Activated naive CD4-positive, alpha-beta T cell treated with anti-CD3 and anti-CD28 coated beads, Interleukin-2, amount 50 U/mL, for 24 hours (primary cell): Measurements from ENCODE around the gene NCKAP5.
"Not testable (repeated sequence)": the region's sequence is repeated elsewhere in the genome, so short reads cannot be mapped to it uniquely, and the experiment has no call there.

Source experiments
- H3K27ac Mint-ChIP-seq: one replicate; pipeline ENCODE4 v1.8.0; 2021; ENCODE audit warnings: mild to moderate bottlenecking, mixed read lengths
- H3K27me3 Mint-ChIP-seq: one replicate; pipeline ENCODE4 v1.8.0; 2021; ENCODE audit warnings: mixed read lengths
- H3K36me3 Mint-ChIP-seq: one replicate; pipeline ENCODE4 v1.8.0; 2021; ENCODE audit warnings: mixed read lengths
- H3K4me1 Mint-ChIP-seq: one replicate; pipeline ENCODE4 v1.8.0; 2021; ENCODE audit warnings: mixed read lengths
- H3K4me3 Mint-ChIP-seq: one replicate; pipeline ENCODE4 v1.8.0; 2021; ENCODE audit warnings: mild to moderate bottlenecking, mixed read lengths
- H3K9me3 Mint-ChIP-seq: one replicate; pipeline ENCODE4 v1.8.0; 2021; ENCODE audit warnings: mixed read lengths

NCKAP5 gene

GRCh38 chr2:133553838-133554408, 14.3 kb downstream of the NCKAP5 start:
- no peaks in the 10 kb centered on the region for H3K4me1 Mint-ChIP-seq
- H3K9me3 Mint-ChIP-seq, result peaks cover 18% of the 10 kb centered on the region
- no peak overlapping the region for H3K27ac Mint-ChIP-seq
- no peak overlapping the region for H3K4me3 Mint-ChIP-seq
- H3K27me3 Mint-ChIP-seq, result no peaks in the 10 kb centered on the region
- no peaks in the 10 kb centered on the region for H3K36me3 Mint-ChIP-seq

- H3K4me3 Mint-ChIP-seq, result no peak overlapping the region
- no peaks in the 10 kb centered on the region for H3K4me1 Mint-ChIP-seq
- H3K9me3 Mint-ChIP-seq, result peaks cover 18% of the 10 kb centered on the region
- H3K27ac Mint-ChIP-seq, result no peak overlapping the region
- H3K27me3 Mint-ChIP-seq, result no peaks in the 10 kb centered on the region
- no peaks in the 10 kb centered on the region for H3K36me3 Mint-ChIP-seq
Observed at GRCh38 chr2:133553251-133553650, 15.0 kb downstream of the NCKAP5 start.

GRCh38 chr2:133552821-133553220, 15.4 kb downstream of the NCKAP5 start:
- no peaks in the 10 kb centered on the region for H3K27me3 Mint-ChIP-seq
- no peak overlapping the region for H3K27ac Mint-ChIP-seq
- no peaks in the 10 kb centered on the region for H3K4me1 Mint-ChIP-seq
- no peak overlapping the region for H3K4me3 Mint-ChIP-seq
- no peaks in the 10 kb centered on the region for H3K36me3 Mint-ChIP-seq
- H3K9me3 Mint-ChIP-seq, result peaks cover 18% of the 10 kb centered on the region

GRCh38 chr2:133541797-133542196, 26.5 kb downstream of the NCKAP5 start:
- no peaks in the 10 kb centered on the region for H3K36me3 Mint-ChIP-seq
- H3K4me3 Mint-ChIP-seq, result no peak overlapping the region
- H3K9me3 Mint-ChIP-seq, result peaks cover 10% of the 10 kb centered on the region
- H3K4me1 Mint-ChIP-seq, result no peaks in the 10 kb centered on the region
- no peak overlapping the region for H3K27ac Mint-ChIP-seq
- peaks cover 6% of the 10 kb centered on the region for H3K27me3 Mint-ChIP-seq

- Mint-ChIP-seq H3K36me3 (no peaks in the 10 kb centered on the region), H3K27me3 (peaks cover 6% of the 10 kb centered on the region), H3K4me3 (no peak overlapping the region), H3K27ac (no peak overlapping the region), H3K4me1 (no peaks in the 10 kb centered on the region), H3K9me3 (peaks cover 6% of the 10 kb centered on the region)
Observed at GRCh38 chr2:133541376-133541775, 26.9 kb downstream of the NCKAP5 start.

- no peak overlapping the region for H3K27ac Mint-ChIP-seq
- H3K36me3 Mint-ChIP-seq, result no peaks in the 10 kb centered on the region
- no peaks in the 10 kb centered on the region for H3K4me1 Mint-ChIP-seq
- peaks cover 4% of the 10 kb centered on the region for H3K9me3 Mint-ChIP-seq
- H3K4me3 Mint-ChIP-seq, result no peak overlapping the region
- H3K27me3 Mint-ChIP-seq, result peaks cover 6% of the 10 kb centered on the region
Observed at GRCh38 chr2:133532919-133533318, 35.3 kb downstream of the NCKAP5 start.

- no peaks in the 10 kb centered on the region for H3K4me1 Mint-ChIP-seq
- H3K4me3 Mint-ChIP-seq, result no peak overlapping the region
- H3K9me3 Mint-ChIP-seq, result peaks cover 4% of the 10 kb centered on the region
- no peak overlapping the region for H3K27ac Mint-ChIP-seq
- peaks cover 2% of the 10 kb centered on the region for H3K27me3 Mint-ChIP-seq
- no peaks in the 10 kb centered on the region for H3K36me3 Mint-ChIP-seq
Observed at GRCh38 chr2:133531382-133531781, 36.9 kb downstream of the NCKAP5 start.

GRCh38 chr2:133530645-133531044, 37.6 kb downstream of the NCKAP5 start:
- peaks cover under 1% of the 10 kb centered on the region for H3K9me3 Mint-ChIP-seq

GRCh38 chr2:133526530-133527300, 41.5 kb downstream of the NCKAP5 start:
- Mint-ChIP-seq H3K27ac (no peak overlapping the region), H3K4me1 (no peaks in the 10 kb centered on the region), H3K9me3 (no peaks in the 10 kb centered on the region), H3K36me3 (no peaks in the 10 kb centered on the region), H3K4me3 (no peak overlapping the region), H3K27me3 (no peaks in the 10 kb centered on the region)

More at GRCh38 chr2:133530645-133531044, 37.6 kb downstream of the NCKAP5 start:
- Mint-ChIP-seq H3K4me1 (no peaks in the 10 kb centered on the region), H3K27ac (no peak overlapping the region), H3K4me3 (no peak overlapping the region), H3K36me3 (no peaks in the 10 kb centered on the region), H3K27me3 (no peaks in the 10 kb centered on the region)

- H3K4me1 Mint-ChIP-seq, result no peaks in the 10 kb centered on the region
- H3K27me3 Mint-ChIP-seq, result no peaks in the 10 kb centered on the region
- no peaks in the 10 kb centered on the region for H3K36me3 Mint-ChIP-seq
- H3K9me3 Mint-ChIP-seq, result no peaks in the 10 kb centered on the region
- H3K4me3 Mint-ChIP-seq, result no peak overlapping the region
- H3K27ac Mint-ChIP-seq, result no peak overlapping the region
Observed at GRCh38 chr2:133525613-133526529, 42.4 kb downstream of the NCKAP5 start.

GRCh38 chr2:133525090-133525489, 43.2 kb downstream of the NCKAP5 start:
- Mint-ChIP-seq H3K4me1 (no peaks in the 10 kb centered on the region), H3K9me3 (no peaks in the 10 kb centered on the region), H3K27me3 (no peaks in the 10 kb centered on the region), H3K4me3 (no peak overlapping the region), H3K27ac (no peak overlapping the region), H3K36me3 (no peaks in the 10 kb centered on the region)

- Mint-ChIP-seq H3K36me3 (no peaks in the 10 kb centered on the region), H3K9me3 (no peaks in the 10 kb centered on the region), H3K27ac (no peak overlapping the region), H3K27me3 (no peaks in the 10 kb centered on the region), H3K4me1 (no peaks in the 10 kb centered on the region), H3K4me3 (no peak overlapping the region)
Observed at GRCh38 chr2:133523406-133523805, 44.9 kb downstream of the NCKAP5 start.

- no peaks in the 10 kb centered on the region for H3K27me3 Mint-ChIP-seq
- H3K27ac Mint-ChIP-seq, result no peak overlapping the region
- no peaks in the 10 kb centered on the region for H3K36me3 Mint-ChIP-seq
- H3K9me3 Mint-ChIP-seq, result no peaks in the 10 kb centered on the region
- H3K4me3 Mint-ChIP-seq, result no peak overlapping the region
- no peaks in the 10 kb centered on the region for H3K4me1 Mint-ChIP-seq
Observed at GRCh38 chr2:133522204-133522603, 46.1 kb downstream of the NCKAP5 start.

GRCh38 chr2:133521146-133521745, 47.0 kb downstream of the NCKAP5 start:
- no peaks in the 10 kb centered on the region for H3K4me1 Mint-ChIP-seq
- H3K27ac Mint-ChIP-seq, result no peak overlapping the region
- H3K36me3 Mint-ChIP-seq, result no peaks in the 10 kb centered on the region
- H3K9me3 Mint-ChIP-seq, result no peaks in the 10 kb centered on the region
- no peak overlapping the region for H3K4me3 Mint-ChIP-seq
- no peaks in the 10 kb centered on the region for H3K27me3 Mint-ChIP-seq

GRCh38 chr2:133519677-133520076, 48.6 kb downstream of the NCKAP5 start:
- not testable (repeated sequence) for H3K4me3 Mint-ChIP-seq, H3K27me3 Mint-ChIP-seq, H3K36me3 Mint-ChIP-seq, H3K9me3 Mint-ChIP-seq, H3K4me1 Mint-ChIP-seq, H3K27ac Mint-ChIP-seq
